Breast epithelium (tissue), 4 donors: ENCODE results near the gene MRPS10. TPM values are rescaled to one million over a fixed set of nuclear protein-coding genes. Genes with fewer than 3 reads are reported as not detected.

Source experiments
- DNase-seq, 2 donors: peaks; one replicate each; pipeline ENCODE4 v3.0.0-alpha.2; 2019; ENCODE audit warnings: low spot score in 2 of 2
- H3K27ac ChIP-seq, 2 donors: fragments of 200-600 bp; sonication (generic) in 1 of 2; one replicate each; pipeline ENCODE4 v1.5.1; 2016 to 2019; ENCODE audit warnings: mild to moderate bottlenecking in 1 of 2
- H3K27me3 ChIP-seq, 2 donors: fragments of 200-600 bp; sonication (generic) in 1 of 2; one replicate each; pipeline versions ENCODE4 v1.5.1 to v1.6.0; 2017 to 2019; ENCODE audit warnings: control low read depth in 1 of 2, mild to moderate bottlenecking in 1 of 2
- H3K36me3 ChIP-seq: fragments of 200-600 bp; one replicate; pipeline ENCODE4 v1.5.1; 2019
- H3K4me1 ChIP-seq, 2 donors: fragments of 200-600 bp; sonication (generic); one replicate each; pipeline ENCODE4 v1.5.1; 2016 to 2019; ENCODE audit warnings: control low read depth in 1 of 2
- H3K4me3 ChIP-seq, 3 donors: fragments of 200-600 bp; sonication (generic); 1 replicate in 2 of 3; 2 replicates in 1 of 3; pipeline ENCODE4 v1.5.1; 2016 to 2019; ENCODE audit warnings: mild to moderate bottlenecking in 3 of 3, moderate library complexity in 2 of 3
- H3K9me3 ChIP-seq, 2 donors: fragments of 200-600 bp; sonication (generic) in 1 of 2; one replicate each; pipeline ENCODE4 v1.5.1; 2016 to 2019; ENCODE audit warnings: control low read depth in 1 of 2
- CTCF ChIP-seq, 3 donors: fragments of 450-650 bp; IDR thresholded peaks; one replicate each; pipeline ENCODE4 v1.5.1; 2016 to 2017; ENCODE audit warnings: antibody characterized with exemption in 3 of 3, mild to moderate bottlenecking in 3 of 3, moderate library complexity in 3 of 3
- POLR2A ChIP-seq: fragments of 450-650 bp; IDR thresholded peaks from one replicate; pipeline ENCODE4 v1.6.1; 2016; ENCODE audit warnings: antibody characterized with exemption, mild to moderate bottlenecking, moderate library complexity
- POLR2AphosphoS5 ChIP-seq, 3 donors: sonication (generic); formaldehyde crosslinking; IDR thresholded peaks; one replicate each; pipeline ENCODE4 v1.6.1; 2017; ENCODE audit warnings: antibody characterized with exemption in 3 of 3
- intact Hi-C: fragments of 100-400 bp; cut with DNase I; formaldehyde crosslinking; loops from one replicate; pipeline ENCODE4 v1.15.1; 2023; ENCODE audit warnings: low total_unique reads
- total RNA-seq, 3 donors: library from RNA; depleted of rRNA; stranded (reverse); fragments of >200 nt; gene quantifications; one replicate each; pipeline ENCODE4 v1.1.0, GENCODE V29; 2016

Gene MRPS10
- total RNA-seq, 3 donors from 2014 or later = 25.6 to 37.0 (median 33.4) TPM

- Histone ChIP-seq H3K27ac (no peak overlapping the region), H3K36me3 (no peaks in the 10 kb centered on the region), H3K4me1 (no peaks in the 10 kb centered on the region), H3K27me3 (no peaks in the 10 kb centered on the region), H3K9me3 (no peaks in the 10 kb centered on the region), H3K4me3 (no peak overlapping the region)
- intact Hi-C loops = loop anchor here (10.0 kb wide), 1 partner anchor 94 kb away; no protein-coding TSS in a partner anchor
- TF ChIP-seq CTCF (IDR thresholded peaks at IDR 0.05) (no peak), POLR2A (no peak), POLR2AphosphoS5 (IDR thresholded peaks at IDR 0.05) (no peak)
- no peak for DNase-seq
Measured at GRCh38 chr6:42168650-42169049, 49.0 kb downstream of the MRPS10 start.

- no peak overlapping the region for H3K4me3 ChIP-seq
- no peaks in the 10 kb centered on the region for H3K9me3 ChIP-seq
- H3K27me3 ChIP-seq = no peaks in the 10 kb centered on the region
- peak; percentile 24 to 64 for DNase-seq
- no peaks in the 10 kb centered on the region for H3K4me1 ChIP-seq
- peak overlapping the region; percentile 17 to 30 for H3K27ac ChIP-seq
- intact Hi-C loops = loop anchor here (10.0 kb wide), 1 partner anchor 92 kb away; no protein-coding TSS in a partner anchor
- TF ChIP-seq POLR2A = no peak
- TF ChIP-seq CTCF (IDR thresholded peaks at IDR 0.05) = peak; percentile 88 to 94 (median 93)
- H3K36me3 ChIP-seq = no peaks in the 10 kb centered on the region
Measured at GRCh38 chr6:42166444-42167141, 51.1 kb downstream of the MRPS10 start.

GRCh38 chr6:42165016-42165415 lies 52.6 kb downstream of the MRPS10 start:
- H3K4me3 ChIP-seq = no peak overlapping the region
- TF ChIP-seq CTCF (IDR thresholded peaks at IDR 0.05) = no peak
- no peak for TF ChIP-seq POLR2A
- no peak for TF ChIP-seq POLR2AphosphoS5 (IDR thresholded peaks at IDR 0.05)
- no peaks in the 10 kb centered on the region for H3K4me1 ChIP-seq
- H3K27ac ChIP-seq = no peak overlapping the region
- peak in 1 of 2 donors; percentile 56 for DNase-seq
- H3K27me3 ChIP-seq = no peaks in the 10 kb centered on the region
- H3K9me3 ChIP-seq = no peaks in the 10 kb centered on the region
- intact Hi-C loops = loop anchor here (10.0 kb wide), 1 partner anchor 90 kb away; no protein-coding TSS in a partner anchor
- no peaks in the 10 kb centered on the region for H3K36me3 ChIP-seq

- Histone ChIP-seq H3K4me1 (no peaks in the 10 kb centered on the region), H3K27me3 (no peaks in the 10 kb centered on the region), H3K27ac (no peak overlapping the region), H3K36me3 (no peaks in the 10 kb centered on the region), H3K9me3 (no peaks in the 10 kb centered on the region), H3K4me3 (no peak overlapping the region)
- TF ChIP-seq CTCF (IDR thresholded peaks at IDR 0.05) (no peak), POLR2A (no peak), POLR2AphosphoS5 (IDR thresholded peaks at IDR 0.05) (no peak)
- intact Hi-C loops = loop anchor here (10.0 kb wide), 1 partner anchor 89 kb away; no protein-coding TSS in a partner anchor
- no peak for DNase-seq
Measured at GRCh38 chr6:42163981-42164380, 53.7 kb downstream of the MRPS10 start.

- H3K4me1 ChIP-seq = no peaks in the 10 kb centered on the region
- no peak overlapping the region for H3K4me3 ChIP-seq
- H3K36me3 ChIP-seq = no peaks in the 10 kb centered on the region
- no peaks in the 10 kb centered on the region for H3K9me3 ChIP-seq
- H3K27ac ChIP-seq = no peak overlapping the region
- DNase-seq = no peak
- intact Hi-C loops = loop anchor here (10.0 kb wide), 1 partner anchor 88 kb away; no protein-coding TSS in a partner anchor
- no peaks in the 10 kb centered on the region for H3K27me3 ChIP-seq
- no peak for TF ChIP-seq POLR2AphosphoS5 (IDR thresholded peaks at IDR 0.05)
- no peak for TF ChIP-seq CTCF (IDR thresholded peaks at IDR 0.05)
Measured at GRCh38 chr6:42162812-42163211, 54.8 kb downstream of the MRPS10 start.
